Measurements from ENCODE around the gene DUSP2.

DUSP2 gene

DNA sequence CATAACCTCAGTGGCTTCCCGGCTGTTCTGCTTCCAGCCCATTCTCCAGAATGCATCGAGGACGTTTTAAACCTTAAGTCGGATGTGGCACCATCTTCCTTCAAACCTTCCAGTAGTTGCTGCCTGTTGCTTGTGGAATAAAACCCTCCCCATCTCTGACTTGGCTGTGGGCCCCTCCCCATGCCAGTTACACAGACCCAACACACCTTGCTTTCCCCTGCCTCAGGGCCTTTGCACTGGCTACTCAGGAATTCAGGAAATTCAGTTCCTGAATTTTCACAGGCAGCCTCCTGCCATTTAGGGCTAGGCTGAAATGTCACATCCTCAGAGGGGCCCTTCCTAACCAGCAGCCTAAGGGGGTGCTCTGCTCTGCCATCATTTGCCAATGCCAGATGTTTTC, 23.8 kb downstream of the DUSP2 start:
- no peaks in the 10 kb centered on the region for H3K36me3 ChIP-seq
- DNase-seq = no peak
- H3K27ac ChIP-seq = no peak overlapping the region
- H3K4me3 ChIP-seq = no peak overlapping the region
- peaks cover 0 to 16% (median 7%) of the 10 kb centered on the region in 4 donors for H3K4me1 ChIP-seq
- no peaks in the 10 kb centered on the region for H3K9me3 ChIP-seq
- intact Hi-C loops (cut with DNase I; ENCODE audit: low total_unique reads) = no loop called here
- TF ChIP-seq, protein P1, sequence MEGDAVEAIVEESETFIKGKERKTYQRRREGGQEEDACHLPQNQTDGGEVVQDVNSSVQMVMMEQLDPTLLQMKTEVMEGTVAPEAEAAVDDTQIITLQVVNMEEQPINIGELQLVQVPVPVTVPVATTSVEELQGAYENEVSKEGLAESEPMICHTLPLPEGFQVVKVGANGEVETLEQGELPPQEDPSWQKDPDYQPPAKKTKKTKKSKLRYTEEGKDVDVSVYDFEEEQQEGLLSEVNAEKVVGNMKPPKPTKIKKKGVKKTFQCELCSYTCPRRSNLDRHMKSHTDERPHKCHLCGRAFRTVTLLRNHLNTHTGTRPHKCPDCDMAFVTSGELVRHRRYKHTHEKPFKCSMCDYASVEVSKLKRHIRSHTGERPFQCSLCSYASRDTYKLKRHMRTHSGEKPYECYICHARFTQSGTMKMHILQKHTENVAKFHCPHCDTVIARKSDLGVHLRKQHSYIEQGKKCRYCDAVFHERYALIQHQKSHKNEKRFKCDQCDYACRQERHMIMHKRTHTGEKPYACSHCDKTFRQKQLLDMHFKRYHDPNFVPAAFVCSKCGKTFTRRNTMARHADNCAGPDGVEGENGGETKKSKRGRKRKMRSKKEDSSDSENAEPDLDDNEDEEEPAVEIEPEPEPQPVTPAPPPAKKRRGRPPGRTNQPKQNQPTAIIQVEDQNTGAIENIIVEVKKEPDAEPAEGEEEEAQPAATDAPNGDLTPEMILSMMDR (IDR thresholded peaks at IDR 0.05) = no peak
- H3K27me3 ChIP-seq = peaks cover 0 to 72% of the 10 kb centered on the region in 2 donors

DNA sequence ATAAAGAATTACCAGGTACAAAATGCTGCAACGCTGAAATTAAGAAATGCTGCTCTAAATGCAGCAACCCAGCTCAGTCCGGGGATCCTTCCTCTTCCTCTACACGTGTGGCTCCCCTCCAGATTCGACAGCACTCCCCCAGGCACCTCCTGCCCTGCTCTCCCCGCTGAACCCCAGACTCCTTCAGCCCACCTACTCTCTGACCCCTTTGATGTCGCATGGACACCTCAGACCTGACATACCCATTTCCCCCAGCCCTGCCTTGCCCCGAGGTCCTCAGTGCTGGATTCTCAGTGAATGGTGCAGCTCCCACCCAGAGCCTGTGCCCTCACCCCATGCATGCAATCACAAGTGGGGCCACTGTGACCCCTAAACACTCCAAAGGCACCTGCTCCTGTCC, 24.2 kb downstream of the DUSP2 start:
- H3K27ac ChIP-seq = no peak overlapping the region
- peaks cover 0 to 20% (median 11%) of the 10 kb centered on the region in 4 donors for H3K4me1 ChIP-seq
- intact Hi-C loops (cut with DNase I; ENCODE audit: low total_unique reads) = no loop called here
- no peaks in the 10 kb centered on the region for H3K9me3 ChIP-seq
- no peak for DNase-seq
- TF ChIP-seq, protein P1 (IDR thresholded peaks at IDR 0.05) = no peak
- H3K36me3 ChIP-seq = no peaks in the 10 kb centered on the region
- H3K27me3 ChIP-seq = peaks cover 0 to 76% of the 10 kb centered on the region in 2 donors
- no peak overlapping the region for H3K4me3 ChIP-seq

DNA sequence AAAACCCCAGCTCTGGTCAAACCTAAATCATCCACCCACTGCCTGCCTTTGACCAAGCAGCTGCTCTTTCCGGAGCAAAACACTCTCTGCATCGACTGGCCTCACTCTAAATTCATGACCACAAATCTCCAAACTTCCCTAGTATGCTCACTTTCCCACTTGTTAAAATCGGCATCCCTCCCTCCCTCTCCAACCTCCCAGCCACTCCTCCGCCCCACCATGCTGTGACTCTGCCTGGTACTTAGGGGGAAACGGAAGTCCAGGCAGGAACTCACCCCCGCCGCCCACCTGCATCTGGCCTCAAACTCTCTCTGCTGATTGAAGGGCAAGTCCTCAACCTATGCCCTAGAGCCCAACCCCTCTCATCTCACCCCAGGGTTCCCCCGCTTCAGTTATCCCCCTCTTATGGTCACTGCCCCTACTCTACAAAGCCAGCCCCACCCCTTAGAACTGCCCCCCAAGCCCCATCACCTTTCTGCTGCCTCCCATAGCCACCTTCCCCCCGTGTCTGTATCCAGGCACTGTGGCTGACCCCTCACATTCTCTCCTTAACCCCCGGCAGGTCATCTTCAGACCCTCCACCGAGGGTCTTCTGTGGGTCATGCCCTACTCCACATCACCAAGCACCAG, 25.0 kb downstream of the DUSP2 start:
- Histone ChIP-seq H3K9me3 (no peaks in the 10 kb centered on the region), H3K4me3 (no peak overlapping the region), H3K27me3 (peaks cover 0 to 83% of the 10 kb centered on the region in 2 donors), H3K4me1 (peaks cover 0 to 21% (median 12%) of the 10 kb centered on the region in 4 donors), H3K27ac (no peak overlapping the region), H3K36me3 (no peaks in the 10 kb centered on the region)
- DNase-seq = no peak
- TF ChIP-seq, protein P1 (IDR thresholded peaks at IDR 0.05) = no peak
- intact Hi-C loops (cut with DNase I; ENCODE audit: low total_unique reads) = no loop called here

DNA sequence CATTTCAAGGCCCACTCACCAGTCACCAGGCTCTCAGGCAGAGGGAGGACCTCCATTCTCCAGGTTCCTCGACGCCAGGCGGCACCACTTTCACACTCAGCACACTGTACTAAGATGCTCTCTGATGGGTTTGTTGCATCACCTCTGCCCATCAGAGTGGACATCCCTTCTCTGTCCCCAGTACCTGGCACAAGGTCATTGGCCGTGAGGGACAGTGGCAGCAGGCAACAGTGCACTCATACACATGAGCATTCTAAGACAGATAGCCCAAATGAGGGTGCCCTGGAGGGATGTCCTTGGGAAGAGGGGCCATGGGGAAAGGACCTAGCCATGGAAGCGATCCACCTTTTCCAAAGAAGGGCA, 25.9 kb downstream of the DUSP2 start:
- DNase-seq = no peak
- Histone ChIP-seq H3K36me3 (no peaks in the 10 kb centered on the region), H3K4me3 (no peak overlapping the region), H3K27me3 (peaks cover 0 to 83% of the 10 kb centered on the region in 2 donors), H3K9me3 (no peaks in the 10 kb centered on the region), H3K4me1 (peaks cover 0 to 21% (median 12%) of the 10 kb centered on the region in 4 donors), H3K27ac (no peak overlapping the region)
- intact Hi-C loops (cut with DNase I; ENCODE audit: low total_unique reads) = loop anchor here (10.0 kb wide), 1 partner anchor 95 kb away; no protein-coding TSS in a partner anchor
- TF ChIP-seq, protein P1 (IDR thresholded peaks at IDR 0.05) = no peak

DNA sequence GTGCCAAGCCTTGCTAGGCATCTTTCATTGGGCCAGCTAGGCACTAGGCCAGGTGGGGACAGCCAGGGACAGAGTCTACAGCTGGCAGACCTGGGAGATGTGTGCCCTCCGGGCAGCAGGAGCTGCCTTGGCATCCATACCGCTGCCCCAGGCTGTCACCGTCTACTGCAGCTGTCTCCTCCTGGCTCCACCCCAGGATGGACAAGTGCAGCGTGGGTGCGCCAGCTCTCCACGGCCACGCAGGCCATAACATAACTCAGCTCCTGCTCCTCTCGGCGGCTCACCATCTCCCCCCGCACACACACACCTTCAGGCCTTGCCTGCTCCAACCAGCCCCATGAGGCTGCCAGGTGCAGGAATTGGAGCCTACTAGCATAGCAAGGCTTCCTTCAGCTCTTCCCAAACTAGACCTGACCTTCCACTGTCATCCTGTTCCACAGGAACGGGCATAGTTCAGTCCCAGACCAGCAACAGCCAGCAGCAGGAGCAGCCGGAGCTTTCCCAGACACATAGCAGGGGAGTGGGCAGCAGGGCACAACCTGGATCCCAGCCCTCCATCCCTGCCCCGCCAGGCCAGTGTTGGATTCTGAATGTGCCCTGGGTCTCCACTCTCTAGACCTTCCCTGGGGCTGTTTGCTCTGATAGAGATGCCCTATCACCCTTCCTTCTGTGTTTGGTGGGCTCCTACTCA, 26.4 kb downstream of the DUSP2 start:
- TF ChIP-seq, protein P1 (IDR thresholded peaks at IDR 0.05) = no peak
- intact Hi-C loops (cut with DNase I; ENCODE audit: low total_unique reads) = loop anchor here (10.0 kb wide), 1 partner anchor 94 kb away; no protein-coding TSS in a partner anchor
- peaks cover 0 to 21% (median 12%) of the 10 kb centered on the region in 4 donors for H3K4me1 ChIP-seq
- no peak overlapping the region for H3K4me3 ChIP-seq
- H3K27ac ChIP-seq = no peak overlapping the region
- no peaks in the 10 kb centered on the region for H3K36me3 ChIP-seq
- no peak for DNase-seq
- H3K27me3 ChIP-seq = peaks cover 0 to 83% of the 10 kb centered on the region in 2 donors
- no peaks in the 10 kb centered on the region for H3K9me3 ChIP-seq

Measured in tibial artery (tissue), 4 donors.